Measurements from ENCODE around the gene FEV. TPM values are rescaled to one million over a fixed set of nuclear protein-coding genes. Genes with fewer than 3 reads are reported as not detected.
A peak's percentile ranks its signal among the peaks of the same experiment; 100 is the strongest.

The FEV gene
- total and polyA plus RNA-seq, 2 donors (not counting 3 experiments of a cell fraction or from before 2014, with no cell fraction given), result not detected

DNA sequence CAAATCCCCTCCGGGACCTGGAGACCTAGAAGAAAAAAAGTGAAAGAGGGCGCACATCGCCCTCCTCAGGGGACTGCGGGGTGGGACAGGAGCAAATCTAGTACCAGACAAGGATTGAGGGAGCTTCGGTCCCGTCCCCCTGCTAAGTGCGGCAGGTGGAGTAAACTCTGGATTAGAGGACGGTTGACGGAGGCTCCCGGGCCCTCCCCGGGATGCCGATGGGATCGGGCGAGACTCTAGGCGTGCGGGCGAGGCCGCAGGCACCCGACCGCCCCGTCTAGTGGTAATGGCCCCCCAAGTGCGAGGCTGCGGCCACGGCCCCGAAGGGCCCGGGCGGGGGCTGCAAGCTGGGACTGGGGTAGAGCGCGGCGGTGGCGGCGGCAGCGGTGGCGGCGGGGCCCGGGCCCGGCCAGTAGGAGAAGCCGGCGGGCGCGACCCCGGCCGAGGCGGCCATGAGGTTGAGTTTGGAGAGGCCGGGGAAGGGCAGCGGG is 3.5 kb downstream of the FEV start:
- intact Hi-C loops (cut with micrococcal nuclease), result loop anchor here (2.0 to 5.0 kb wide), 5 partner anchors 47 to 316 kb away; no protein-coding TSS in a partner anchor
- Histone ChIP-seq H3K4me3 (replicated peaks in 1 of 3; ENCODE audit: insufficient read depth in 1 of 3, low read depth in 1 of 3, low read length in 3 of 3) (no peak overlapping the region), H3K79me2 (ENCODE audit: control insufficient read depth, insufficient read depth, low read length) (no peaks in the 10 kb centered on the region), H3K9ac (replicated peaks; ENCODE audit: extremely low read depth, insufficient read depth, low read length) (no peak overlapping the region), H3K9me3 (replicated peaks; ENCODE audit: control insufficient read depth, insufficient read depth, low read length) (no peaks in the 10 kb centered on the region), H2AFZ (ENCODE audit: low read depth, low read length) (no peak overlapping the region), H3K27ac (ENCODE audit: insufficient read depth, low read depth, low read length) (no peak overlapping the region), H3K4me2 (ENCODE audit: insufficient read depth, low read length) (no peak overlapping the region), H4K20me1 (replicated peaks; ENCODE audit: control insufficient read depth, extremely low read depth, insufficient read depth, low read length) (no peaks in the 10 kb centered on the region), H3K4me1 (ENCODE audit: control insufficient read depth, extremely low read depth, insufficient read depth, low read length) (peaks cover 15% of the 10 kb centered on the region), H3K27me3 (ENCODE audit: control insufficient read depth in 2 of 2, insufficient read depth in 2 of 2, low read length in 2 of 2) (peaks cover 51 to 62% of the 10 kb centered on the region in 2 experiments), H3K9me1 (replicated peaks; ENCODE audit: control insufficient read depth, extremely low read depth, insufficient read depth, low read length) (no peaks in the 10 kb centered on the region), H3K36me3 (ENCODE audit: control insufficient read depth in 2 of 2, extremely low read depth in 1 of 2, insufficient read depth in 2 of 2, low read length in 2 of 2) (no peaks in the 10 kb centered on the region)
- dilution Hi-C loops (cut with MboI; ENCODE audit: extremely low pct_ligation_motif_present, low sequenced_read_pairs), result no loop called here
- TF ChIP-seq FOS (IDR thresholded peaks at IDR 0.05; ENCODE audit: borderline replicate concordance, insufficient read depth, low read length), result no peak
- TF ChIP-seq EZH2 (IDR thresholded peaks at IDR 0.05; ENCODE audit: borderline replicate concordance, low read depth, low read length, severe bottlenecking), result peak; percentile 84
- BruUV-seq (replicated peaks), result no TSS peak
- ChIA-PET POLR2A (no interaction called here), CTCF (interaction anchor here (1.0 to 5.7 kb wide), 8 partner anchors 13 to 174 kb away, joined by 4 to 164 read pairs (median 60); partner anchors contain the start of gene CRYBA2)
- DNase-seq (ENCODE audit: low read depth, low spot score) (no peak), FAIRE-seq (no peak)

DNA sequence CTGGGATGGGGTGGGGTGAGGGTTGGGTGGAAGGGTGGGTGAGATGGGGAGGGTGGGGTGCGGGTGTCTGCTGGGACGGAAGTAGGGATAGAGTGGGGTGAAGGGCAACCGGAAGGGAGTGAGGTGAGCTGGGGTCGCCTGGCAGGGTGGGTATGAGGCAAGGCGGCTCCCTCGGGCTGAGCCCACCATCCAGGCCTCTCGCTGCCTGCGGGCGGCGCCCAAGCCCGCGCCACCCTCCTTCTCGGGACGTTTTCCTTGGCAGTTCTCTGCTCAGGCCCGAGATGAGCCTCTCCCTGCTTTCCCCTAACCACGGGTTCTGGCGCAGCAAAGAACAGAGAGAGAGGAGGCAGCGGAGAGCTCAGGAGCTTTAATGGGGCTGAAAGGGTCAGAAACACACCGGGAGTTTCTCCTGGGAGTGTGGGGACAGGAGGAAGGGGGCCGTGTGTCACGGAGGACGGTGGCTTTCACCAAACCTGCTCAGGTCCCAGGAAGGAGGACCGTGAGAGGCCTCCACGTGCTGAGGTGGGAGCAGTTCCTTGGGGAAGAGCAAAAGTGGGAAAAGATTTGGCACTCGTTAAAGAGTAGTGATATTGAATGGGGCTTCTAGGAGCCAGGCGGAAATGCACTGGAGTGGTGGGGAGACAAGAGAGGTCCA is 4.1 kb downstream of the FEV start:
- peaks cover 15% of the 10 kb centered on the region for H3K4me1 ChIP-seq (ENCODE audit: control insufficient read depth, extremely low read depth, insufficient read depth, low read length)
- dilution Hi-C loops (cut with MboI; ENCODE audit: extremely low pct_ligation_motif_present, low sequenced_read_pairs) (no loop called here), intact Hi-C loops (cut with micrococcal nuclease) (loop anchor here (1.0 to 5.0 kb wide), 8 partner anchors 21 to 316 kb away; no protein-coding TSS in a partner anchor)
- H3K27me3 ChIP-seq (ENCODE audit: control insufficient read depth in 2 of 2, insufficient read depth in 2 of 2, low read length in 2 of 2), result peaks cover 47 to 60% of the 10 kb centered on the region in 2 experiments
- DNase-seq (ENCODE audit: low read depth, low spot score), result no peak
- no peak overlapping the region for H3K4me3 ChIP-seq (replicated peaks in 1 of 3; ENCODE audit: insufficient read depth in 1 of 3, low read depth in 1 of 3, low read length in 3 of 3)
- ChIA-PET POLR2A (no interaction called here), CTCF (interaction anchor here (0.6 to 5.7 kb wide), 62 partner anchors 7 to 370 kb away, joined by 3 to 164 read pairs (median 5); partner anchors contain the start of genes CDK5R2, CFAP65, CRYBA2 and DNAJB2)
- H2AFZ ChIP-seq (ENCODE audit: low read depth, low read length), result no peak overlapping the region
- H3K9me3 ChIP-seq (replicated peaks; ENCODE audit: control insufficient read depth, insufficient read depth, low read length), result no peaks in the 10 kb centered on the region
- FAIRE-seq, result no peak
- no peaks in the 10 kb centered on the region for H4K20me1 ChIP-seq (replicated peaks; ENCODE audit: control insufficient read depth, extremely low read depth, insufficient read depth, low read length)
- H3K79me2 ChIP-seq (ENCODE audit: control insufficient read depth, insufficient read depth, low read length), result no peaks in the 10 kb centered on the region
- TF ChIP-seq, protein P1, sequence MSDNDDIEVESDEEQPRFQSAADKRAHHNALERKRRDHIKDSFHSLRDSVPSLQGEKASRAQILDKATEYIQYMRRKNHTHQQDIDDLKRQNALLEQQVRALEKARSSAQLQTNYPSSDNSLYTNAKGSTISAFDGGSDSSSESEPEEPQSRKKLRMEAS (IDR thresholded peaks at IDR 0.05; ENCODE audit: insufficient read depth, insufficient read length), result no peak
- TF ChIP-seq, protein P2, sequence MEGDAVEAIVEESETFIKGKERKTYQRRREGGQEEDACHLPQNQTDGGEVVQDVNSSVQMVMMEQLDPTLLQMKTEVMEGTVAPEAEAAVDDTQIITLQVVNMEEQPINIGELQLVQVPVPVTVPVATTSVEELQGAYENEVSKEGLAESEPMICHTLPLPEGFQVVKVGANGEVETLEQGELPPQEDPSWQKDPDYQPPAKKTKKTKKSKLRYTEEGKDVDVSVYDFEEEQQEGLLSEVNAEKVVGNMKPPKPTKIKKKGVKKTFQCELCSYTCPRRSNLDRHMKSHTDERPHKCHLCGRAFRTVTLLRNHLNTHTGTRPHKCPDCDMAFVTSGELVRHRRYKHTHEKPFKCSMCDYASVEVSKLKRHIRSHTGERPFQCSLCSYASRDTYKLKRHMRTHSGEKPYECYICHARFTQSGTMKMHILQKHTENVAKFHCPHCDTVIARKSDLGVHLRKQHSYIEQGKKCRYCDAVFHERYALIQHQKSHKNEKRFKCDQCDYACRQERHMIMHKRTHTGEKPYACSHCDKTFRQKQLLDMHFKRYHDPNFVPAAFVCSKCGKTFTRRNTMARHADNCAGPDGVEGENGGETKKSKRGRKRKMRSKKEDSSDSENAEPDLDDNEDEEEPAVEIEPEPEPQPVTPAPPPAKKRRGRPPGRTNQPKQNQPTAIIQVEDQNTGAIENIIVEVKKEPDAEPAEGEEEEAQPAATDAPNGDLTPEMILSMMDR (IDR thresholded peaks at IDR 0.05; ENCODE audit: extremely low read depth in 1 of 2, insufficient read depth in 1 of 2, low read depth in 1 of 2, low read length in 2 of 2), result peak in 1 of 2 donors; percentile 3
- H3K36me3 ChIP-seq (ENCODE audit: control insufficient read depth in 2 of 2, extremely low read depth in 1 of 2, insufficient read depth in 2 of 2, low read length in 2 of 2), result no peaks in the 10 kb centered on the region
- no peak overlapping the region for H3K9ac ChIP-seq (replicated peaks; ENCODE audit: extremely low read depth, insufficient read depth, low read length)
- no peak overlapping the region for H3K27ac ChIP-seq (ENCODE audit: insufficient read depth, low read depth, low read length)
- no TSS peak for BruUV-seq (replicated peaks)
- H3K4me2 ChIP-seq (ENCODE audit: insufficient read depth, low read length), result no peak overlapping the region
- H3K9me1 ChIP-seq (replicated peaks; ENCODE audit: control insufficient read depth, extremely low read depth, insufficient read depth, low read length), result no peaks in the 10 kb centered on the region
